Suprapubic skin (tissue), 4 donors: ENCODE measurements around the gene EFR3B.

ENCODE experiments used
- EP300 ChIP-seq: sonication (generic); formaldehyde crosslinking; IDR thresholded peaks from one replicate; pipeline ENCODE4 v1.6.1; 2017; ENCODE audit warnings: antibody characterized with exemption
- POLR2A ChIP-seq, 2 donors: fragments of 450-650 bp; IDR thresholded peaks; one replicate each; pipeline ENCODE4 v1.6.1; 2017; ENCODE audit warnings: antibody characterized with exemption in 2 of 2, mild to moderate bottlenecking in 2 of 2, moderate library complexity in 2 of 2
- POLR2AphosphoS5 ChIP-seq, 3 donors: sonication (generic); formaldehyde crosslinking; IDR thresholded peaks; one replicate each; pipeline ENCODE4 v1.6.1; 2017; ENCODE audit warnings: antibody characterized with exemption in 3 of 3
- TF ChIP-seq, protein P1 (sequence below), 2 donors: fragments of 200-600 bp in 1 of 2; fragments of 450-650 bp in 1 of 2; sonication (generic) in 1 of 2; IDR thresholded peaks; one replicate each; pipeline ENCODE4 v1.5.1; 2016 to 2019; ENCODE audit warnings: antibody characterized with exemption in 2 of 2, mild to moderate bottlenecking in 1 of 2, moderate library complexity in 1 of 2

DNA sequence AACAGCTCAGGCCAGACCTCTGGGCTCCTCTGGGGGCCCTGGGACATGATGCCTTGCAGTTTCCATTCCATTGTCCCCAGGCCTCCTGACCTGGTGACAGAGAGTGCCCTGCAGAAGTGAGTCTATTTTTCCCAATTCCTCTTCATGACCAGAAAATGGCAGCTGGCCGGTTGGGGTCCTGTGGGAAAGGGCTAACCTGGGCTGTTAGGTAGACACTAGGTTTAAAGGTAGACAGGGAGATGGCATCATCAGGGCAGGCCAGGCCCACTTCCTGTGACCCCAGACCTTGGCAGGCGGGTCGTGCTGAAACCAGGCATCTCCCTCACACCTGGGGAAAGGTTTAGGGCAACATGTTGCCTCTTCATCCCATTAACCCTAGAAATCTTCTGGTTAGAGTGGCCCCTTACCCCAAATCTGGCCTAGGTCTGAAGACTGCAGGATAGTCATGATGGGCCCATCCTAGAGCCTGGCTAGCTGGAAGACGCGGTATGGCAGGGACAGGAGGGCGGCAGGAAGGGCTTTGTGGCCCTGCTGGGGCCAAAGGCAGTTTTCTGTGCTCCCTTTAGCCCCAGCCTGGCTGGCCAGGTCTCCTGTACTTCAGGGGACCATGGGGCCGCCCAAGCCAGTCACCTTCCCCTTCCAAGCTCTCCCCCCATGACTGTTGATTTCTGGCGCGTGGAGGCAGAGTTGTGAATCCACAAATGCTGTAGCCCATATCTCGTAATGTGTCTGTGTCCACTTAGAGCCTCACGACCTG is 116.4 kb downstream of the EFR3B start:
- TF ChIP-seq POLR2A (IDR thresholded peaks at IDR 0.05): no peak
- TF ChIP-seq EP300: no peak
- no peak for TF ChIP-seq POLR2AphosphoS5 (IDR thresholded peaks at IDR 0.05)
- TF ChIP-seq, protein P1, sequence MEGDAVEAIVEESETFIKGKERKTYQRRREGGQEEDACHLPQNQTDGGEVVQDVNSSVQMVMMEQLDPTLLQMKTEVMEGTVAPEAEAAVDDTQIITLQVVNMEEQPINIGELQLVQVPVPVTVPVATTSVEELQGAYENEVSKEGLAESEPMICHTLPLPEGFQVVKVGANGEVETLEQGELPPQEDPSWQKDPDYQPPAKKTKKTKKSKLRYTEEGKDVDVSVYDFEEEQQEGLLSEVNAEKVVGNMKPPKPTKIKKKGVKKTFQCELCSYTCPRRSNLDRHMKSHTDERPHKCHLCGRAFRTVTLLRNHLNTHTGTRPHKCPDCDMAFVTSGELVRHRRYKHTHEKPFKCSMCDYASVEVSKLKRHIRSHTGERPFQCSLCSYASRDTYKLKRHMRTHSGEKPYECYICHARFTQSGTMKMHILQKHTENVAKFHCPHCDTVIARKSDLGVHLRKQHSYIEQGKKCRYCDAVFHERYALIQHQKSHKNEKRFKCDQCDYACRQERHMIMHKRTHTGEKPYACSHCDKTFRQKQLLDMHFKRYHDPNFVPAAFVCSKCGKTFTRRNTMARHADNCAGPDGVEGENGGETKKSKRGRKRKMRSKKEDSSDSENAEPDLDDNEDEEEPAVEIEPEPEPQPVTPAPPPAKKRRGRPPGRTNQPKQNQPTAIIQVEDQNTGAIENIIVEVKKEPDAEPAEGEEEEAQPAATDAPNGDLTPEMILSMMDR (IDR thresholded peaks at IDR 0.05): no peak
